HCT116 (cell line): ENCODE measurements around the gene PDGFA. TPM values are rescaled to one million over a fixed set of nuclear protein-coding genes. Genes with fewer than 3 reads are reported as not detected.

ENCODE experiments used
- ATAC-seq: fragments of 200-7000 bp; cut with Tn5 transposase; 2 replicates; pipeline ENCODE4 v1.9.1; 2020; ENCODE audit warnings: mild to moderate bottlenecking, moderate library complexity
- BruUV-seq: library from RNA; stranded (reverse); fragments of 400-500 nt; replicated peaks from 2 replicates; lab custom pipeline; 2021; lab: Mats Ljungman, UMichigan
- CTCF ChIA-PET: fragments of 300-600 bp; sonication (Branson Sonifier 250); formaldehyde crosslinking; loops from one replicate; lab custom pipeline; 2021; ENCODE audit warnings: antibody characterized with exemption; lab: Charles Lee
- POLR2A ChIA-PET: fragments of 300-600, 350-600 bp; sonication (Branson Sonifier 250); formaldehyde crosslinking; loops from one replicate; lab custom pipeline; 2021; ENCODE audit warnings: antibody characterized with exemption; lab: Charles Lee
- RAD21 ChIA-PET, 2 experiments: fragments of 300-600 bp; sonication (Branson Sonifier 250); formaldehyde crosslinking; loops; one replicate each; lab custom pipeline; 2023; ENCODE audit warnings: low total read pairs in 2 of 2; ENCODE audit not compliant: uncharacterized antibody in 2 of 2, unreplicated experiment in 2 of 2, low non-redundant PET in 1 of 2; lab: Charles Lee
- DNase-seq: peaks from one replicate; pipeline ENCODE4 v3.0.0-alpha.2; 2010; ENCODE audit warnings: low read depth, low spot score
- H2AFZ ChIP-seq: fragments of 200-600 bp; shearing (Covaris generic), sonication (generic); 2 replicates; pipeline ENCODE4 v1.6.1; 2017; ENCODE audit warnings: low read depth, mixed run types, mixed read lengths, antibody characterized with exemption, low read length; ENCODE audit not compliant: poor library complexity, severe bottlenecking
- H3K27ac ChIP-seq: 2 replicates; pipeline ENCODE4 v1.5.1; 2012; ENCODE audit warnings: low read depth, low read length
- H3K27me3 ChIP-seq: fragments of 200-600 bp; sonication (generic); 2 replicates; pipeline ENCODE4 v1.6.1; 2016; ENCODE audit warnings: mixed run types, low read length, mixed read lengths; ENCODE audit not compliant: insufficient read depth
- H3K36me3 ChIP-seq, 2 experiments: fragments of 200-500 bp in 1 of 2; fragments of 200-600 bp in 1 of 2; sonication (Bioruptor generic) in 1 of 2; sonication (generic) in 1 of 2; 2 replicates each; pipeline versions ENCODE4 v1.5.1 to v1.6.1; 2014 to 2016; ENCODE audit warnings: low read length in 2 of 2, inconsistent platforms in 1 of 2, mixed read lengths in 1 of 2, mixed run types in 1 of 2; ENCODE audit not compliant: insufficient read depth in 2 of 2, control insufficient read depth in 1 of 2
- H3K4me1 ChIP-seq, 2 experiments: fragments of 200-600 bp in 1 of 2; sonication (generic) in 1 of 2; 2 replicates each; pipeline versions ENCODE4 v1.5.1 to v1.6.1; 2012 to 2017; ENCODE audit warnings: low read length in 2 of 2, inconsistent platforms in 1 of 2, mild to moderate bottlenecking in 1 of 2, mixed read lengths in 1 of 2, mixed run types in 1 of 2, moderate library complexity in 1 of 2; ENCODE audit not compliant: insufficient read depth in 2 of 2, control insufficient read depth in 1 of 2
- H3K4me2 ChIP-seq: fragments of 200-600 bp; sonication (generic); 2 replicates; pipeline ENCODE4 v1.6.1; 2017; ENCODE audit warnings: mixed run types, low read length, mixed read lengths
- H3K4me3 ChIP-seq, 2 experiments: fragments of 200-600 bp in 1 of 2; sonication (generic) in 1 of 2; replicated peaks in 1 of 2; 2 replicates each; pipeline ENCODE4 v1.5.1; 2011 to 2016; ENCODE audit warnings: low read length in 2 of 2, control low read depth in 1 of 2, low read depth in 1 of 2, mild to moderate bottlenecking in 1 of 2, mixed read lengths in 1 of 2, mixed run types in 1 of 2
- H3K79me2 ChIP-seq: fragments of 200-600 bp; sonication (generic); 2 replicates; pipeline ENCODE4 v1.6.1; 2017; ENCODE audit warnings: mild to moderate bottlenecking, mixed run types, low read length, moderate library complexity, mixed read lengths; ENCODE audit not compliant: insufficient read depth
- H3K9ac ChIP-seq: fragments of 200-600 bp; sonication (generic); 2 replicates; pipeline ENCODE4 v1.6.1; 2016; ENCODE audit warnings: low read length, mixed read lengths
- H3K9me2 ChIP-seq: fragments of 200-600 bp; sonication (generic), shearing (Covaris generic); 2 replicates; pipeline ENCODE4 v1.6.1; 2017; ENCODE audit warnings: mixed run types, mild to moderate bottlenecking, moderate library complexity; ENCODE audit not compliant: insufficient read depth
- H3K9me3 ChIP-seq, 2 experiments: fragments of 200-500 bp in 1 of 2; fragments of 200-600 bp in 1 of 2; sonication (Bioruptor generic) in 1 of 2; sonication (generic) in 1 of 2; 2 replicates each; pipeline ENCODE4 v1.6.1; 2014 to 2017; ENCODE audit warnings: low read length in 2 of 2, mixed read lengths in 2 of 2, inconsistent platforms in 1 of 2, low read depth in 1 of 2, mild to moderate bottlenecking in 1 of 2, mixed run types in 1 of 2, moderate library complexity in 1 of 2; ENCODE audit not compliant: control insufficient read depth in 1 of 2, insufficient read depth in 1 of 2
- H4K20me1 ChIP-seq: fragments of 200-600 bp; sonication (generic), shearing (Covaris generic); 2 replicates; pipeline ENCODE4 v1.6.1; 2017; ENCODE audit warnings: mixed run types, mild to moderate bottlenecking, moderate library complexity; ENCODE audit not compliant: insufficient read depth
- ATF3 ChIP-seq: IDR thresholded peaks from 2 replicates; pipeline ENCODE4 v1.6.1; 2012
- CBX3 ChIP-seq: IDR thresholded peaks from 2 replicates; pipeline ENCODE4 v1.6.1; 2012; ENCODE audit warnings: low read depth
- CEBPB ChIP-seq: IDR thresholded peaks from 2 replicates; pipeline ENCODE4 v1.6.1; 2012; ENCODE audit warnings: low read depth
- CTCF ChIP-seq, 3 experiments: fragments of 200-600 bp in 1 of 3; sonication (generic) in 1 of 3; IDR thresholded peaks in 2 of 3; conservative IDR thresholded peaks in 1 of 3; 2 replicates each; pipeline ENCODE4 v1.5.1; 2012 to 2017; ENCODE audit warnings: low read depth in 2 of 3, low read length in 2 of 3, antibody characterized with exemption in 1 of 3, borderline replicate concordance in 1 of 3, control low read depth in 1 of 3, mild to moderate bottlenecking in 1 of 3, mixed read lengths in 1 of 3, mixed run types in 1 of 3, moderate library complexity in 1 of 3; ENCODE audit not compliant: insufficient read depth in 1 of 3
- EGR1 ChIP-seq: IDR thresholded peaks from 2 replicates; pipeline ENCODE4 v1.6.1; 2012; ENCODE audit warnings: low read depth
- EZH2 ChIP-seq: fragments of 200-600 bp; sonication (generic); IDR thresholded peaks from 2 replicates; pipeline ENCODE4 v1.6.1; 2017; ENCODE audit warnings: antibody characterized with exemption, mixed run types
- EZH2phosphoT487 ChIP-seq: fragments of 200-600 bp; IDR thresholded peaks from 2 replicates; pipeline ENCODE4 v1.6.1; 2018; ENCODE audit warnings: antibody characterized with exemption, borderline replicate concordance
- FOSL1 ChIP-seq: IDR thresholded peaks from 2 replicates; pipeline ENCODE4 v1.6.1; 2012; ENCODE audit warnings: low read depth
- JUND ChIP-seq: IDR thresholded peaks from 2 replicates; pipeline ENCODE4 v1.6.1; 2012
- MAX ChIP-seq: IDR thresholded peaks from 2 replicates; pipeline ENCODE4 v1.6.1; 2012
- POLR2AphosphoS5 ChIP-seq: IDR thresholded peaks from 2 replicates; pipeline ENCODE4 v1.6.1; 2011; ENCODE audit warnings: mild to moderate bottlenecking, low read depth, low read length, moderate library complexity
- RAD21 ChIP-seq: IDR thresholded peaks from 2 replicates; pipeline ENCODE4 v1.6.1; 2012; ENCODE audit warnings: low read depth, mild to moderate bottlenecking
- REST ChIP-seq: IDR thresholded peaks from 2 replicates; pipeline ENCODE4 v1.6.1; 2012; ENCODE audit warnings: low read depth
- SIN3A ChIP-seq: IDR thresholded peaks from 2 replicates; pipeline ENCODE4 v1.6.1; 2012; ENCODE audit warnings: low read depth
- SP1 ChIP-seq: IDR thresholded peaks from 2 replicates; pipeline ENCODE4 v1.6.1; 2012; ENCODE audit warnings: low read depth
- TCF7L2 ChIP-seq: IDR thresholded peaks from 2 replicates; pipeline ENCODE4 v1.7.0; 2011; ENCODE audit warnings: borderline replicate concordance, inconsistent platforms; ENCODE audit not compliant: insufficient read depth, insufficient read length; ENCODE audit errors: extremely low read depth
- intact Hi-C: fragments of 100-400 bp; cut with micrococcal nuclease; formaldehyde crosslinking; loops from 2 replicates; pipeline ENCODE4 v1.10.0; 2022
- total RNA-seq: library from RNA; stranded (reverse); gene quantifications from one replicate; pipeline ENCODE4 v1.2.1, GENCODE V29; 2021; ENCODE audit not compliant: unreplicated experiment

PDGFA gene
- total RNA-seq, 1 experiment from 2014 or later = 44.7 TPM

GRCh38 chr7:494259-494687 is 25.4 kb downstream of the PDGFA start:
- TF ChIP-seq CBX3 (no peak), CEBPB (no peak), RAD21 (no peak), POLR2AphosphoS5 (no peak), ATF3 (no peak)
- H3K27ac ChIP-seq = no peak overlapping the region
- peaks cover 5 to 6% of the 10 kb centered on the region in 2 experiments; a peak in 1 of 4 replicates for H3K36me3 ChIP-seq
- POLR2A ChIA-PET = no interaction called here
- H3K4me1 ChIP-seq = no peaks in the 10 kb centered on the region; a peak in 1 of 4 replicates
- no peak overlapping the region for H3K4me2 ChIP-seq
- RAD21 ChIA-PET = no interaction called here
- no peaks in the 10 kb centered on the region for H3K27me3 ChIP-seq
- intact Hi-C loops = no loop called here
- H4K20me1 ChIP-seq = no peaks in the 10 kb centered on the region
- H3K79me2 ChIP-seq = no peaks in the 10 kb centered on the region
- no TSS peak for BruUV-seq
- no peaks in the 10 kb centered on the region for H3K9me3 ChIP-seq
- no peak overlapping the region for H3K9ac ChIP-seq
- no peak for ATAC-seq
- CTCF ChIA-PET = no interaction called here
- H2AFZ ChIP-seq = no peak overlapping the region
- no peak overlapping the region for H3K4me3 ChIP-seq
- DNase-seq = no peak
- H3K9me2 ChIP-seq = no peaks in the 10 kb centered on the region

- DNase-seq (no peak), ATAC-seq (no peak)
- ChIA-PET RAD21 (no interaction called here), POLR2A (no interaction called here), CTCF (no interaction called here)
- H3K4me1 ChIP-seq = no peaks in the 10 kb centered on the region; a peak in 1 of 4 replicates
- no peaks in the 10 kb centered on the region for H3K27me3 ChIP-seq
- H3K79me2 ChIP-seq = no peaks in the 10 kb centered on the region
- intact Hi-C loops = no loop called here
- H3K4me2 ChIP-seq = no peak overlapping the region
- no peak overlapping the region for H3K27ac ChIP-seq
- no peak overlapping the region for H3K9ac ChIP-seq
- H3K36me3 ChIP-seq = peaks cover 2 to 6% of the 10 kb centered on the region in 2 experiments; a peak in 1 of 4 replicates
- BruUV-seq = no TSS peak
- no peaks in the 10 kb centered on the region for H3K9me2 ChIP-seq
- no peak overlapping the region for H3K4me3 ChIP-seq
- H4K20me1 ChIP-seq = no peaks in the 10 kb centered on the region
- no peak overlapping the region for H2AFZ ChIP-seq
- no peaks in the 10 kb centered on the region for H3K9me3 ChIP-seq
- no peak for TF ChIP-seq JUND
- no peak for TF ChIP-seq FOSL1
- no peak for TF ChIP-seq SIN3A
- no peak for TF ChIP-seq CBX3
- TF ChIP-seq SP1 = no peak
- no peak for TF ChIP-seq CTCF (IDR thresholded peaks at IDR 0.05 in 2 of 3, conservative IDR thresholded peaks at IDR 0.05 in 1 of 3; ENCODE audit: borderline replicate concordance in 1 of 3, insufficient read depth in 1 of 3, low read depth in 2 of 3, low read length in 2 of 3)
- no peak for TF ChIP-seq EGR1
- TF ChIP-seq MAX = no peak
- TF ChIP-seq RAD21 = no peak
- no peak for TF ChIP-seq REST
- no peak for TF ChIP-seq TCF7L2
- TF ChIP-seq EZH2phosphoT487 = no peak
- no peak for TF ChIP-seq EZH2
These were observed 25.9 kb downstream of the PDGFA start for GRCh38 chr7:493661-494251.
